Endothelial cell of umbilical vein (primary cell): ENCODE measurements around the gene GAK. TPM values are rescaled to one million over a fixed set of nuclear protein-coding genes. Genes with fewer than 3 reads are reported as not detected.
"Not testable (repeated sequence)": the region's sequence is repeated elsewhere in the genome, so short reads cannot be mapped to it uniquely, and the experiment has no call there.

Experiments
- BruUV-seq: library from RNA; stranded (reverse); fragments of 400-500 nt; replicated peaks from 2 replicates; lab custom pipeline; 2021; lab: Mats Ljungman, UMichigan
- CTCF ChIA-PET: fragments of 300-600, 350-600 bp; sonication (Branson Sonifier 250); formaldehyde crosslinking; loops from one replicate; lab custom pipeline; 2021; ENCODE audit warnings: antibody characterized with exemption, inconsistent platforms; lab: Charles Lee
- POLR2A ChIA-PET: fragments of 300-600, 350-600 bp; sonication (Branson Sonifier 250); formaldehyde crosslinking; loops from one replicate; lab custom pipeline; 2021; ENCODE audit warnings: antibody characterized with exemption, inconsistent platforms; lab: Charles Lee
- DNase-seq: peaks from one replicate; pipeline ENCODE4 v3.0.0-alpha.2; 2011; ENCODE audit warnings: low read depth, low spot score
- FAIRE-seq: peaks from 2 replicates; lab custom pipeline; 2011; peaks lifted over from hg19 to GRCh38; lab: Jason Lieb, UNC
- H2AFZ ChIP-seq: 2 replicates; pipeline ENCODE4 v1.6.0; 2012; ENCODE audit warnings: low read depth, low read length, control low read depth, inconsistent platforms
- H3K27ac ChIP-seq: 2 replicates; pipeline ENCODE4 v1.5.1; 2011; ENCODE audit warnings: low read depth, mild to moderate bottlenecking, control low read depth, low read length, moderate library complexity; ENCODE audit not compliant: insufficient read depth
- H3K27me3 ChIP-seq, 2 experiments: 2 replicates each; pipeline versions ENCODE4 v1.6.0 to v1.6.1; 2011; ENCODE audit warnings: low read length in 2 of 2, mixed read lengths in 1 of 2; ENCODE audit not compliant: control insufficient read depth in 2 of 2, insufficient read depth in 2 of 2
- H3K36me3 ChIP-seq, 2 experiments: 2 replicates in 1 of 2; 3 replicates in 1 of 2; pipeline ENCODE4 v1.5.1; 2011; ENCODE audit warnings: low read length in 2 of 2, mild to moderate bottlenecking in 1 of 2, moderate library complexity in 1 of 2; ENCODE audit not compliant: control insufficient read depth in 2 of 2, insufficient read depth in 2 of 2; ENCODE audit errors: extremely low read depth in 1 of 2
- H3K4me1 ChIP-seq: 3 replicates; pipeline ENCODE4 v1.5.1; 2011; ENCODE audit warnings: mild to moderate bottlenecking, low read length; ENCODE audit not compliant: control insufficient read depth, insufficient read depth; ENCODE audit errors: extremely low read depth
- H3K4me2 ChIP-seq: 2 replicates; pipeline ENCODE4 v1.6.1; 2011; ENCODE audit warnings: low read length, control low read depth, mixed read lengths; ENCODE audit not compliant: insufficient read depth
- H3K4me3 ChIP-seq, 3 experiments: fragments of 200-600 bp in 1 of 3; sonication (generic), shearing (Covaris generic) in 1 of 3; replicated peaks in 1 of 3; 2 replicates each; pipeline ENCODE4 v1.5.1; 2011 to 2016; ENCODE audit warnings: control low read depth in 3 of 3, low read length in 3 of 3, mild to moderate bottlenecking in 2 of 3, inconsistent platforms in 1 of 3, low read depth in 1 of 3, moderate library complexity in 1 of 3; ENCODE audit not compliant: insufficient read depth in 1 of 3
- H3K79me2 ChIP-seq: 2 replicates; pipeline ENCODE4 v1.6.0; 2012; ENCODE audit warnings: low read length, inconsistent platforms; ENCODE audit not compliant: control insufficient read depth, insufficient read depth
- H3K9ac ChIP-seq: replicated peaks from 2 replicates; pipeline ENCODE3; 2011; ENCODE audit warnings: low read length, control low read depth; ENCODE audit not compliant: insufficient read depth; ENCODE audit errors: extremely low read depth
- H3K9me1 ChIP-seq: replicated peaks from 3 replicates; pipeline ENCODE4 v1.6.0; 2011; ENCODE audit warnings: mild to moderate bottlenecking, low read length; ENCODE audit not compliant: control insufficient read depth, insufficient read depth; ENCODE audit errors: extremely low read depth
- H3K9me3 ChIP-seq: replicated peaks from 2 replicates; pipeline ENCODE4 v1.5.1; 2012; ENCODE audit warnings: low read length, inconsistent platforms; ENCODE audit not compliant: control insufficient read depth, insufficient read depth
- H4K20me1 ChIP-seq: replicated peaks from 2 replicates; pipeline ENCODE3; 2011; ENCODE audit warnings: mild to moderate bottlenecking, low read length; ENCODE audit not compliant: control insufficient read depth, insufficient read depth; ENCODE audit errors: extremely low read depth
- EZH2 ChIP-seq: IDR thresholded peaks from 2 replicates; pipeline ENCODE4 v1.6.1; 2012; ENCODE audit warnings: borderline replicate concordance, low read depth, mild to moderate bottlenecking, moderate library complexity, low read length, inconsistent platforms; ENCODE audit not compliant: severe bottlenecking
- FOS ChIP-seq: IDR thresholded peaks from 2 replicates; pipeline ENCODE4 v1.6.1; 2011; ENCODE audit warnings: mild to moderate bottlenecking, low read length, moderate library complexity, borderline replicate concordance; ENCODE audit not compliant: insufficient read depth
- GATA2 ChIP-seq: IDR thresholded peaks from 2 replicates; pipeline ENCODE4 v1.7.0; 2011; ENCODE audit warnings: low read depth, mild to moderate bottlenecking, moderate library complexity, mixed read lengths, low read length; ENCODE audit not compliant: insufficient read length, insufficient read depth
- JUN ChIP-seq: IDR thresholded peaks from 2 replicates; pipeline ENCODE4 v1.6.1; 2011; ENCODE audit warnings: borderline replicate concordance, low read depth; ENCODE audit not compliant: insufficient read length, insufficient read depth
- MYC ChIP-seq: IDR thresholded peaks from one replicate; pipeline ENCODE4 v1.6.1; 2011; ENCODE audit warnings: mild to moderate bottlenecking, low read depth, low read length
- POLR2A ChIP-seq: IDR thresholded peaks from 2 replicates; pipeline ENCODE4 v1.6.1; 2012; ENCODE audit warnings: low read depth, mild to moderate bottlenecking, control low read depth, low read length
- POLR2AphosphoS5 ChIP-seq: IDR thresholded peaks from 2 replicates; pipeline ENCODE4 v1.6.1; 2012; ENCODE audit warnings: low read depth, mild to moderate bottlenecking, control low read depth, low read length, moderate library complexity; ENCODE audit not compliant: insufficient read depth
- dilution Hi-C: fragments of 300-500 bp; cut with MboI; formaldehyde crosslinking; loops from one replicate; pipeline ENCODE4 v1.15.0; 2019; ENCODE audit warnings: low sequenced_read_pairs; ENCODE audit not compliant: extremely low pct_ligation_motif_present
- intact Hi-C: fragments of 100-400 bp; cut with micrococcal nuclease; formaldehyde crosslinking; loops from one replicate; pipeline ENCODE4 v1.10.0; 2022
- polyA plus RNA-seq, 4 experiments: library from polyadenylated mRNA; depleted of rRNA in 3 of 4; stranded (reverse) in 3 of 4; unstranded in 1 of 4; fragments of >200 nt; gene quantifications; 2 replicates each; pipeline versions ENCODE4 v1.2.1 to v1.2.3, GENCODE V29; 2011 to 2012; ENCODE audit warnings: missing spikeins in 1 of 4
- total RNA-seq: library from RNA; stranded (reverse); gene quantifications from 2 replicates; pipeline ENCODE4 v1.2.3, GENCODE V29; 2021
- TF ChIP-seq, protein P1 (sequence below), 2 donors: IDR thresholded peaks; 1 replicate in 1 of 2; 2 replicates in 1 of 2; pipeline ENCODE4 v1.5.1; 2011; ENCODE audit warnings: low read length in 2 of 2, mild to moderate bottlenecking in 2 of 2, moderate library complexity in 2 of 2, control low read depth in 1 of 2, inconsistent platforms in 1 of 2, low read depth in 1 of 2; ENCODE audit not compliant: insufficient read depth in 1 of 2; ENCODE audit errors: extremely low read depth in 1 of 2
- TF ChIP-seq, protein P2 (sequence below): IDR thresholded peaks from 2 replicates; pipeline ENCODE4 v1.6.1; 2011; ENCODE audit not compliant: insufficient read depth, insufficient read length

The GAK gene
- total and polyA plus RNA-seq, 2 donors (not counting 3 experiments of a cell fraction or from before 2014, with no cell fraction given), result 49.6 to 109 TPM

DNA sequence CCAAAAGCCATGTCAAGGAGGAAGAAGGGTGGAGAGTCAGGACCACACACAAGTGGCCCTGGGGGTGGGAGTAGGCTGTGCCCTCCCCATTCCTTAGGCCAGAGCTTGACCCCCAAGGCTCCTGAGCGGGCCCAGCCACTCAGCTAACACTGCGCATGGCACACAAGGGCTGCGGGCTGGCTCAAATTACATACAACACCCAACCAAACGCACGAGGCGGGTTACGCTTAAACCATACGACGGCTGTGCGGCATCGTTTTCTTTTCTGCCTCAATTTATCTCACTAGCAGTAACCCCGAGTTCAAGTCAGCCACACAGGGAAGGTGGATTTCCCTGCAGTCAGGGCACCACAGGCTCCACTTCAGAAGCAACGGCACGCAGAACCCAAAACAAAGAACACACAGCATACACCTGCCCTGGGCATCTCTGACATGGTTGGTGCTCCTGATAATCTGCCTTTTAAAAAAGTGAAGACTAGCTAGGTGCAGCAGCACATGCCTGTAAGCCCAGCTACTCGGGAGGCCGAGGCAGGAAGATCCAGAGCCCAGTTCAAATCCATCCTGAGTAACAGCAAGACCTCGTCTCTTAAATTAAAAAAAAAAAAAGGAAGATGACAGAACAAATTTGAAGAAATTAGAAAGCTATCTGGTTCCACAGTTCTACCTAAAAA, 2.9 kb downstream of the GAK start:
- Histone ChIP-seq H3K27ac (no peak overlapping the region), H2AFZ (no peak overlapping the region), H3K9me1 (no peaks in the 10 kb centered on the region), H3K4me1 (peaks cover 9% of the 10 kb centered on the region), H3K79me2 (peaks cover 62% of the 10 kb centered on the region), H3K27me3 (no peaks in the 10 kb centered on the region), H4K20me1 (no peaks in the 10 kb centered on the region), H3K4me2 (no peak overlapping the region), H3K9me3 (no peaks in the 10 kb centered on the region), H3K4me3 (no peak overlapping the region), H3K36me3 (peaks cover 0 to 2% of the 10 kb centered on the region in 2 experiments), H3K9ac (no peak overlapping the region)
- TF ChIP-seq POLR2A (no peak), FOS (no peak), GATA2 (no peak), EZH2 (no peak), MYC (no peak), POLR2AphosphoS5 (no peak), JUN (no peak)
- TF ChIP-seq, protein P1, sequence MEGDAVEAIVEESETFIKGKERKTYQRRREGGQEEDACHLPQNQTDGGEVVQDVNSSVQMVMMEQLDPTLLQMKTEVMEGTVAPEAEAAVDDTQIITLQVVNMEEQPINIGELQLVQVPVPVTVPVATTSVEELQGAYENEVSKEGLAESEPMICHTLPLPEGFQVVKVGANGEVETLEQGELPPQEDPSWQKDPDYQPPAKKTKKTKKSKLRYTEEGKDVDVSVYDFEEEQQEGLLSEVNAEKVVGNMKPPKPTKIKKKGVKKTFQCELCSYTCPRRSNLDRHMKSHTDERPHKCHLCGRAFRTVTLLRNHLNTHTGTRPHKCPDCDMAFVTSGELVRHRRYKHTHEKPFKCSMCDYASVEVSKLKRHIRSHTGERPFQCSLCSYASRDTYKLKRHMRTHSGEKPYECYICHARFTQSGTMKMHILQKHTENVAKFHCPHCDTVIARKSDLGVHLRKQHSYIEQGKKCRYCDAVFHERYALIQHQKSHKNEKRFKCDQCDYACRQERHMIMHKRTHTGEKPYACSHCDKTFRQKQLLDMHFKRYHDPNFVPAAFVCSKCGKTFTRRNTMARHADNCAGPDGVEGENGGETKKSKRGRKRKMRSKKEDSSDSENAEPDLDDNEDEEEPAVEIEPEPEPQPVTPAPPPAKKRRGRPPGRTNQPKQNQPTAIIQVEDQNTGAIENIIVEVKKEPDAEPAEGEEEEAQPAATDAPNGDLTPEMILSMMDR (IDR thresholded peaks at IDR 0.05; ENCODE audit: extremely low read depth in 1 of 2, insufficient read depth in 1 of 2, low read depth in 1 of 2, low read length in 2 of 2), result no peak
- TF ChIP-seq, protein P2, sequence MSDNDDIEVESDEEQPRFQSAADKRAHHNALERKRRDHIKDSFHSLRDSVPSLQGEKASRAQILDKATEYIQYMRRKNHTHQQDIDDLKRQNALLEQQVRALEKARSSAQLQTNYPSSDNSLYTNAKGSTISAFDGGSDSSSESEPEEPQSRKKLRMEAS, result no peak
- dilution Hi-C loops, result no loop called here
- DNase-seq (no peak), FAIRE-seq (no peak)
- ChIA-PET POLR2A (no interaction called here), CTCF (interaction anchor here (1.3 kb wide), 1 partner anchor 9 kb away, joined by 3 read pairs; no protein-coding TSS in a partner anchor)
- intact Hi-C loops, result no loop called here
- BruUV-seq, result no TSS peak

DNA sequence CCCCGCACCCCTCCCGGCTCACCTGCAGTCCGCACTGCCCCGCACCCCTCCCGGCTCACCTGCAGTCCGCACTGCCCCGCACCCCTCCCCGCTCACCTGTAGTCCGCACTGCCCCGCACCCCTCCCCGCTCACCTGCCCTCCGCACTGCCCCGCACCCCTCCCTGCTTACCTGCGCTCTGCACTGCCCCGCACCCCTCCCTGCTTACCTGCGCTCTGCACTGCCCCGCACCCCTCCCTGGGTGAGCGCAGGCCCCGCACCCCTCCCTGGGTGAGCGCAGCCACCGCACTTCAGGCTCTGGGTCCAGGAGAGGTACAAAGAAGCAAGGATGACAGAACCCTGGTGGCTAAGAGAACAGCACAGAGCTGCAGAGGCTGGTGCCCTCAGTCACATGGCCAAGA, 4.5 kb downstream of the GAK start:
- intact Hi-C loops, BruUV-seq, POLR2A ChIA-PET, H3K4me3 ChIP-seq, H2AFZ ChIP-seq, FAIRE-seq, H3K9ac ChIP-seq, H3K36me3 ChIP-seq, H3K27me3 ChIP-seq, dilution Hi-C loops, H3K4me1 ChIP-seq, H3K9me3 ChIP-seq, DNase-seq, H3K4me2 ChIP-seq, H4K20me1 ChIP-seq, H3K27ac ChIP-seq, H3K9me1 ChIP-seq: not testable (repeated sequence)
- peaks cover 79% of the 10 kb centered on the region for H3K79me2 ChIP-seq
- CTCF ChIA-PET, result interaction anchor here (1.0 kb wide), 1 partner anchor 60 kb away, joined by 3 read pairs; no protein-coding TSS in a partner anchor
